Keratinocyte (primary cell): ENCODE data around the gene CCDC38. TPM values are rescaled to one million over a fixed set of nuclear protein-coding genes. Genes with fewer than 3 reads are reported as not detected.
A peak's percentile ranks its signal among the peaks of the same experiment; 100 is the strongest.

Source experiments
- DNase-seq: peaks from one replicate; pipeline ENCODE4 v3.0.0-alpha.2; 2011; ENCODE audit warnings: low read depth, missing footprints, low spot score
- FAIRE-seq: peaks from 2 replicates; lab custom pipeline; 2011; peaks lifted over from hg19 to GRCh38; lab: Jason Lieb, UNC
- H2AFZ ChIP-seq: 2 replicates; pipeline ENCODE4 v1.6.0; 2012; ENCODE audit warnings: low read length, control low read depth, inconsistent platforms; ENCODE audit not compliant: control insufficient read depth
- H3K27ac ChIP-seq: 2 replicates; pipeline ENCODE4 v1.5.1; 2011; ENCODE audit warnings: low read length; ENCODE audit not compliant: control insufficient read depth, insufficient read depth
- H3K27me3 ChIP-seq: 3 replicates; pipeline ENCODE4 v1.6.0; 2011; ENCODE audit warnings: low read length; ENCODE audit not compliant: control insufficient read depth, insufficient read depth; ENCODE audit errors: extremely low read depth
- H3K36me3 ChIP-seq, 2 experiments: 2 replicates in 1 of 2; 3 replicates in 1 of 2; pipeline ENCODE4 v1.5.1; 2011; ENCODE audit warnings: low read length in 2 of 2, mild to moderate bottlenecking in 1 of 2; ENCODE audit not compliant: control insufficient read depth in 2 of 2, insufficient read depth in 2 of 2; ENCODE audit errors: extremely low read depth in 1 of 2
- H3K4me1 ChIP-seq: 3 replicates; pipeline ENCODE4 v1.5.1; 2011; ENCODE audit warnings: low read length; ENCODE audit not compliant: control insufficient read depth, insufficient read depth; ENCODE audit errors: extremely low read depth
- H3K4me2 ChIP-seq: 3 replicates; pipeline ENCODE4 v1.6.0; 2011; ENCODE audit warnings: low read depth, low read length; ENCODE audit not compliant: control insufficient read depth, insufficient read depth; ENCODE audit errors: extremely low read depth
- H3K4me3 ChIP-seq, 3 experiments: fragments of 200-600 bp in 1 of 3; sonication (generic) in 1 of 3; 2 replicates in 2 of 3; 3 replicates in 1 of 3; pipeline ENCODE4 v1.5.1; 2011 to 2016; ENCODE audit warnings: low read length in 3 of 3, mild to moderate bottlenecking in 3 of 3, control low read depth in 2 of 3, inconsistent platforms in 1 of 3, low read depth in 1 of 3, mixed read lengths in 1 of 3, mixed run types in 1 of 3, moderate library complexity in 1 of 3; ENCODE audit not compliant: control insufficient read depth in 2 of 3, insufficient read depth in 2 of 3; ENCODE audit errors: extremely low read depth in 1 of 3
- H3K79me2 ChIP-seq: 2 replicates; pipeline ENCODE4 v1.6.0; 2012; ENCODE audit warnings: low read length; ENCODE audit not compliant: control insufficient read depth, insufficient read depth
- H3K9ac ChIP-seq: 3 replicates; pipeline ENCODE4 v1.6.0; 2011; ENCODE audit warnings: low read length; ENCODE audit not compliant: control insufficient read depth, insufficient read depth; ENCODE audit errors: extremely low read depth
- H3K9me1 ChIP-seq: 3 replicates; pipeline ENCODE4 v1.6.0; 2011; ENCODE audit warnings: low read length; ENCODE audit not compliant: control insufficient read depth, insufficient read depth; ENCODE audit errors: extremely low read depth
- H3K9me3 ChIP-seq: 2 replicates; pipeline ENCODE4 v1.5.1; 2012; ENCODE audit warnings: low read depth, low read length; ENCODE audit not compliant: control insufficient read depth
- H4K20me1 ChIP-seq: 3 replicates; pipeline ENCODE4 v1.6.0; 2011; ENCODE audit warnings: low read length; ENCODE audit not compliant: control insufficient read depth, insufficient read depth; ENCODE audit errors: extremely low read depth
- CTCF ChIP-seq, 3 experiments: IDR thresholded peaks in 1 of 3; conservative IDR thresholded peaks in 1 of 3; optimal IDR thresholded peaks in 1 of 3; 2 replicates in 2 of 3; 3 replicates in 1 of 3; pipeline versions ENCODE3 to v1.5.1; 2011; ENCODE audit warnings: low read length in 3 of 3, mild to moderate bottlenecking in 3 of 3, moderate library complexity in 2 of 3, control low read depth in 1 of 3, inconsistent platforms in 1 of 3; ENCODE audit not compliant: insufficient read depth in 2 of 3; ENCODE audit errors: extremely low read depth in 1 of 3
- EZH2 ChIP-seq: IDR thresholded peaks from one replicate; pipeline ENCODE4 v1.6.1; 2012; ENCODE audit warnings: inconsistent platforms, mild to moderate bottlenecking, low read length, moderate library complexity
- dilution Hi-C: fragments of 300-500 bp; cut with MboI; formaldehyde crosslinking; loops from one replicate; pipeline ENCODE4 v1.7.0; 2020; ENCODE audit warnings: low sequenced_read_pairs; ENCODE audit not compliant: extremely low pct_ligation_motif_present
- polyA plus RNA-seq, 5 experiments: library from polyadenylated mRNA; depleted of rRNA in 3 of 5; stranded (reverse) in 3 of 5; stranded (forward) in 1 of 5; unstranded in 1 of 5; fragments of >200 nt; gene quantifications; 1 replicate in 1 of 5; 2 replicates in 3 of 5; 3 replicates in 1 of 5; pipeline versions ENCODE4 v1.2.1 to v1.2.3, GENCODE V29; 2011 to 2012; ENCODE audit warnings: missing spikeins in 2 of 5, low read depth in 1 of 5, low replicate concordance in 1 of 5

CCDC38 gene
- polyA plus RNA-seq, 1 donor (not counting 4 experiments of a cell fraction or from before 2014, with no cell fraction given): 0.04 TPM

DNA sequence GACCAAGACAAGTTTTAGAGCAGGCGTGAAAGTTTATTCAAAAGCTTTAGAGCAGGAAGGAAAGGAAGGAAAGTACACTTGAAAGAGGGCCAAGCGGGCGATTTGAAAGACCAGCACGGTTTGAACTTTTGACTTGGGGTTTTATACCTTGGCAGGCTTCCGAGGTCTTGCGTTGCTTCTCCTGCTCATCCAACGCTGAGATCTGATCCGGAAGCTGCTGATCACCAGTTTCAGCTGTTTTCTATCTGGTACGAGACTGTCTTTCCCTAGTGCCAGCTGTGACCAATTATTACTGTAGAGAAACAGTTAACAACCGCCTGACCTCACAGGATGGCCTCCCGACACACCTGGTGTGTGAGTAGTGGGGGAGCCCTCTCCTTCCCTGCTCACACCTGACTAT lies 104.3 kb downstream of the CCDC38 start:
- peaks cover 12% of the 10 kb centered on the region for H3K27me3 ChIP-seq
- dilution Hi-C loops: no loop called here
- FAIRE-seq (no peak), DNase-seq (no peak)
- no peaks in the 10 kb centered on the region for H3K9me3 ChIP-seq
- H3K36me3 ChIP-seq: no peaks in the 10 kb centered on the region
- H3K9ac ChIP-seq: no peak overlapping the region
- no peaks in the 10 kb centered on the region for H4K20me1 ChIP-seq
- H3K79me2 ChIP-seq: no peaks in the 10 kb centered on the region
- no peak for TF ChIP-seq EZH2
- no peak for TF ChIP-seq CTCF (optimal IDR thresholded peaks at IDR 0.05 in 1 of 3, IDR thresholded peaks at IDR 0.05 in 1 of 3, conservative IDR thresholded peaks at IDR 0.05 in 1 of 3; ENCODE audit: extremely low read depth in 1 of 3, insufficient read depth in 2 of 3, low read length in 3 of 3)
- H3K4me3 ChIP-seq: no peak overlapping the region
- H3K9me1 ChIP-seq: no peaks in the 10 kb centered on the region
- H3K27ac ChIP-seq: no peak overlapping the region
- peaks cover 8% of the 10 kb centered on the region for H3K4me1 ChIP-seq
- H2AFZ ChIP-seq: no peak overlapping the region
- H3K4me2 ChIP-seq: no peak overlapping the region

DNA sequence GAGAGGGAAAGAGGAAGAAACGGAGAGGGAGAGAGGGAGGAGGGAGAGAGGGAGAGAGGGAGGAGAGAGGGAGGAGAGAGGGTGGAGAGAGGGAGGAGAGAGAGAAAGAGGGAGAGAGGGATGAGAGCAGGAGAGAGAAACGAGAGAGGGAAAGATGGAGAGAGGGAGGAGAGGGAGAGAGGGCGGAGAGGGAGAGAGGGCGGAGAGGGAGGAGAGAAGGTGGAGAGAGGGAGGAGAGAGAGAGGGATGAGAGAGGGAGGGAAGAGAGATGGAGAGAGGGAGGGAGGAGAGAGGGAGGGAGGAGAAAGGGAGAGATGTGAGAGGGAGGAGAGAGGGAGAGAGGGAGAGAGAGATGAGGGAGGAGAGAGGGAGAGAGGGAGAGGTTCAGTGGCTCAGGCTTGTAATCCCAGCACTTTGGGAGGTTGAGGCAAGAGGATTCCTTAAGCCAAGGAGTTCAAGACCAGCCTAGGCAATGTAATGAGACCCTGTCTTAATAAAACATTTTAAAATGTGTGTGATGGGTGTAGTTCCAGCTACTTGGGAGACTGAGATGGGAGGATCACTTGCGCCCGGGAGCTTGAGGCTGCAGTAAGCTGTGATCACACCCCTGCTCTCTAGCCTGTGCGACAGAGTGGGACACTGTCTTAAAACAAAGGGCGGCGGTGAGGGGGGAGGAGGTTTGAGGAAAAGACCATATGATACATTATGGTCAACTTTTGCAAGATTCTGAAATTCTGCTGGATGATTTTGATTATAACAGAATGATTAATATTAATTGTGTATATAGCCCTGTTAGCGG lies 105.0 kb downstream of the CCDC38 start:
- no peak for FAIRE-seq
- Histone ChIP-seq H3K27ac (no peak overlapping the region), H3K4me1 (peaks cover 8% of the 10 kb centered on the region), H3K9ac (no peak overlapping the region), H3K9me1 (no peaks in the 10 kb centered on the region), H2AFZ (peak overlapping the region; percentile 33), H3K79me2 (no peaks in the 10 kb centered on the region), H3K27me3 (peaks cover 12% of the 10 kb centered on the region), H4K20me1 (no peaks in the 10 kb centered on the region), H3K36me3 (no peaks in the 10 kb centered on the region), H3K4me2 (no peak overlapping the region), H3K9me3 (no peaks in the 10 kb centered on the region), H3K4me3 (no peak overlapping the region)
- no peak for TF ChIP-seq CTCF (optimal IDR thresholded peaks at IDR 0.05 in 1 of 3, IDR thresholded peaks at IDR 0.05 in 1 of 3, conservative IDR thresholded peaks at IDR 0.05 in 1 of 3; ENCODE audit: extremely low read depth in 1 of 3, insufficient read depth in 2 of 3, low read length in 3 of 3)
- no peak for TF ChIP-seq EZH2
- DNase-seq: no peak
- dilution Hi-C loops: no loop called here
